ENCODE measurements around the gene GRK5.

GRK5 gene

GRCh38 chr10:119453313-119453712 is 245.9 kb downstream of the GRK5 start:
- H3K27me3 ChIP-seq (ENCODE audit: control insufficient read depth in 1 of 2, insufficient read depth in 2 of 2, low read length in 2 of 2) = no peaks in the 10 kb centered on the region
- H3K9me3 ChIP-seq (ENCODE audit: control insufficient read depth in 2 of 2, low read length in 2 of 2) = no peaks in the 10 kb centered on the region
- H3K36me3 ChIP-seq (ENCODE audit: control insufficient read depth in 2 of 2, insufficient read depth in 2 of 2, low read length in 2 of 2) = peaks cover 16 to 37% of the 10 kb centered on the region in 2 donors
- no peak overlapping the region for H3K4me3 ChIP-seq (ENCODE audit: low read length in 2 of 2)
- no peak overlapping the region for H3K9ac ChIP-seq (ENCODE audit: low read length in 2 of 2)
- no peak overlapping the region for H3K27ac ChIP-seq (ENCODE audit: low read length)
- H3K4me1 ChIP-seq (ENCODE audit: control insufficient read depth, insufficient read depth, low read length) = peaks cover 16% of the 10 kb centered on the region

DNA sequence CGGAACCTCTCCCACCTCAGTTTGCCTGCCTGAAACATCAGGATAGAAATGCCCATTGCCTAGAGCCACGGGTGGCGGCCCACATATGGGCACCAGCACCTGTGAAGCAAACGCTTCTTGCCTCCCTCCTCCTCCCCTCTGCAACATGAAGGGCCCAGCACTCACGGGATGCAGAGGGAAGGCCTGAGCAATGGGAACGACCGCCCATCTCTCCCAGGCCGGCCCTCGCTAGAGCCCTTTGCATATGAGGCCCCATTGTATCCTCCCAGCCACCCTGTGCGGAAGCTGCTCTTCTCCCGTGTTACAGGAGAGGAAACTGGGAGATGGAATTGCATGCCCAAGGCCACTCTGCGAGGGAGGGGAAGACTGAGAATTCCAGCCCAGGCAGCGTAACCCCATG is 246.9 kb downstream of the GRK5 start:
- H3K9ac ChIP-seq (ENCODE audit: low read length in 2 of 2) = no peak overlapping the region

DNA sequence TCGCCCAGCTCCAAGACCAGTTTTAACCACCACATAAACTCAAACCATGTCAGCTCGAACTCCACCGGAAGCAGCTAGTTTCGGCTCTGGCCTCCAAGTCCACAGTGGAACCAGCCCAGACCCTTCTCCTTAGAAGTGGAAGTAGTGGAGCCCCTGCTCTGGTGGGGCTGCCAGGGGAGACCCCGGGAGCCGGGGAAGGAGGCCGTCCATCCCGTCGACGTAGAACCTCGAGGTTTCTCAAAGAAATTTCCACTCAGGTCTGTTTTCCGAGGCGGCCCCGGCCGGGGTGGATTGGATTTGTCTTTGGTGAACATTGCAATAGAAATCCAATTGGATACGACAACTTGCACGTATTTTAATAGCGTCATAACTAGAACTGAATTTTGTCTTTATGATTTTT is 247.6 kb downstream of the GRK5 start:
- Histone ChIP-seq H3K36me3 (ENCODE audit: control insufficient read depth in 2 of 2, insufficient read depth in 2 of 2, low read length in 2 of 2) (peaks cover 17 to 31% of the 10 kb centered on the region in 2 donors), H3K4me1 (ENCODE audit: control insufficient read depth, insufficient read depth, low read length) (peaks cover 2% of the 10 kb centered on the region), H3K27me3 (ENCODE audit: control insufficient read depth in 1 of 2, insufficient read depth in 2 of 2, low read length in 2 of 2) (no peaks in the 10 kb centered on the region), H3K9ac (ENCODE audit: low read length in 2 of 2) (no peak overlapping the region), H3K27ac (ENCODE audit: low read length) (no peak overlapping the region), H3K9me3 (ENCODE audit: control insufficient read depth in 2 of 2, low read length in 2 of 2) (no peaks in the 10 kb centered on the region), H3K4me3 (ENCODE audit: low read length in 2 of 2) (no peak overlapping the region)

More for the DNA sequence above, 246.9 kb downstream of the GRK5 start:
- Histone ChIP-seq H3K27me3 (ENCODE audit: control insufficient read depth in 1 of 2, insufficient read depth in 2 of 2, low read length in 2 of 2) (no peaks in the 10 kb centered on the region), H3K9me3 (ENCODE audit: control insufficient read depth in 2 of 2, low read length in 2 of 2) (no peaks in the 10 kb centered on the region), H3K36me3 (ENCODE audit: control insufficient read depth in 2 of 2, insufficient read depth in 2 of 2, low read length in 2 of 2) (peaks cover 17 to 31% of the 10 kb centered on the region in 2 donors), H3K4me3 (ENCODE audit: low read length in 2 of 2) (no peak overlapping the region), H3K27ac (ENCODE audit: low read length) (no peak overlapping the region), H3K4me1 (ENCODE audit: control insufficient read depth, insufficient read depth, low read length) (peaks cover 7% of the 10 kb centered on the region)

GRCh38 chr10:119455609-119456434 is 248.5 kb downstream of the GRK5 start:
- Histone ChIP-seq H3K4me3 (ENCODE audit: low read length in 2 of 2) (no peak overlapping the region), H3K27ac (ENCODE audit: low read length) (no peak overlapping the region), H3K9ac (ENCODE audit: low read length in 2 of 2) (no peak overlapping the region), H3K36me3 (ENCODE audit: control insufficient read depth in 2 of 2, insufficient read depth in 2 of 2, low read length in 2 of 2) (peaks cover 17 to 31% of the 10 kb centered on the region in 2 donors), H3K9me3 (ENCODE audit: control insufficient read depth in 2 of 2, low read length in 2 of 2) (no peaks in the 10 kb centered on the region), H3K4me1 (ENCODE audit: control insufficient read depth, insufficient read depth, low read length) (no peaks in the 10 kb centered on the region), H3K27me3 (ENCODE audit: control insufficient read depth in 1 of 2, insufficient read depth in 2 of 2, low read length in 2 of 2) (no peaks in the 10 kb centered on the region)

DNA sequence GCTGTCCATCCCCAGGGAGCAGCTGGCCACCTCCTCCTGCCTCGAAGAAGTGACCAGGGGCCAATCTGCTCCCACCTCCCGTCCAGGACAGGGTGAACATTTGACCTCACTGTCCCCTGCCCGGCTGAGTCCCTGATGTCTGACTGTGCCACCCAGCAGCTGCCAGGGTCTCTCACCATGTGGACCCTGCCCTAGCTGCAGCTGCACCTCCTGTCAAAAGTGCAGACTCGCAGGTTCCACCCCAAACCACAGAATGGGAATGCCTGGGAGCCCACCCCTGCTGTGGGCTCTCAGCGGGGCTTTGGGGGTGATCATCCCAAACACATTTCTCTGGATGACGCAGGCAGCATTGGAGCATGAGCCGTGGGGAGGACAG is 249.1 kb downstream of the GRK5 start:
- H3K36me3 ChIP-seq (ENCODE audit: control insufficient read depth in 2 of 2, insufficient read depth in 2 of 2, low read length in 2 of 2) = peaks cover 17 to 30% of the 10 kb centered on the region in 2 donors
- no peak overlapping the region for H3K9ac ChIP-seq (ENCODE audit: low read length in 2 of 2)
- no peaks in the 10 kb centered on the region for H3K9me3 ChIP-seq (ENCODE audit: control insufficient read depth in 2 of 2, low read length in 2 of 2)
- H3K27ac ChIP-seq (ENCODE audit: low read length) = no peak overlapping the region
- H3K4me1 ChIP-seq (ENCODE audit: control insufficient read depth, insufficient read depth, low read length) = no peaks in the 10 kb centered on the region
- H3K27me3 ChIP-seq (ENCODE audit: control insufficient read depth in 1 of 2, insufficient read depth in 2 of 2, low read length in 2 of 2) = no peaks in the 10 kb centered on the region
- no peak overlapping the region for H3K4me3 ChIP-seq (ENCODE audit: low read length in 2 of 2)

- Histone ChIP-seq H3K36me3 (ENCODE audit: control insufficient read depth in 2 of 2, insufficient read depth in 2 of 2, low read length in 2 of 2) (peaks cover 13 to 20% of the 10 kb centered on the region in 2 donors), H3K4me3 (ENCODE audit: low read length in 2 of 2) (no peak overlapping the region), H3K27me3 (ENCODE audit: control insufficient read depth in 1 of 2, insufficient read depth in 2 of 2, low read length in 2 of 2) (peaks cover 0 to 2% of the 10 kb centered on the region in 2 donors), H3K9ac (ENCODE audit: low read length in 2 of 2) (no peak overlapping the region), H3K4me1 (ENCODE audit: control insufficient read depth, insufficient read depth, low read length) (no peaks in the 10 kb centered on the region), H3K9me3 (ENCODE audit: control insufficient read depth in 2 of 2, low read length in 2 of 2) (no peaks in the 10 kb centered on the region), H3K27ac (ENCODE audit: low read length) (no peak overlapping the region)
Observed at GRCh38 chr10:119457966-119458766, 250.8 kb downstream of the GRK5 start.

DNA sequence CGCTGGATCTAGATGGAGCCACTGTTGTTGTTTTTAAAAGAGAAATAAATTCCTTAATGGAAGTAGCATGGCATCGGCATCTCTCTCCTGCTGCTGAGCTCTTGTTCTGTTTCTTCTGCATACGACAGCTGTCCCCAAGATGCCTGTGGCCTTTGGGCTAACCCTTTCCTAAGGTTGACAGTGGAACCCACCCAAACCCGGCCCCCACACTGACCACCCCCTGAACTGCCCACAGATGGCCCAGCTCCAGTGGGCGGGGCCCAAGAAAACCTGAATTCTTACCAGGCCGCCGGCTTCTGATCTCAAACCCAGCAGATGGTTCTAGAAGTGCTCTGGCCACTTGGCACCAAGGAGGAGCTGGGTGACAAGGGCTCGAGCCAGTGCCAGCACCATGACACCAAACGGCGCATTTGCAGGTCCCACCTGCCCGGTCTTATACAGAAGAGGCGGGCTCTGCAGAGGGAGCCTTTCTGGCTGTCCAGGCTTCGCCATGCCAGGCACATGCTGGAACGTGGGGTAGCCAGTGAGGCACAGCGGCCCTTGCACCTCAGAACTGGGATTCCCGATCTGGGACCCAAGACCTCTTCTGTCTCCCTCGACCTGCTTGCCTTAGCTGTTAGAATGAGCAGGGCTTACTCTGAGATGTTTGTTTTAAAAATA is 252.4 kb downstream of the GRK5 start:
- no peak overlapping the region for H3K9ac ChIP-seq (ENCODE audit: low read length in 2 of 2)
- peaks cover 11 to 12% of the 10 kb centered on the region in 2 donors for H3K36me3 ChIP-seq (ENCODE audit: control insufficient read depth in 2 of 2, insufficient read depth in 2 of 2, low read length in 2 of 2)
- H3K27ac ChIP-seq (ENCODE audit: low read length) = no peak overlapping the region
- H3K27me3 ChIP-seq (ENCODE audit: control insufficient read depth in 1 of 2, insufficient read depth in 2 of 2, low read length in 2 of 2) = peaks cover 0 to 2% of the 10 kb centered on the region in 2 donors
- no peak overlapping the region for H3K4me3 ChIP-seq (ENCODE audit: low read length in 2 of 2)
- H3K9me3 ChIP-seq (ENCODE audit: control insufficient read depth in 2 of 2, low read length in 2 of 2) = no peaks in the 10 kb centered on the region
- H3K4me1 ChIP-seq (ENCODE audit: control insufficient read depth, insufficient read depth, low read length) = no peaks in the 10 kb centered on the region

GRCh38 chr10:119460369-119461195 is 253.2 kb downstream of the GRK5 start:
- H3K9me3 ChIP-seq (ENCODE audit: control insufficient read depth in 2 of 2, low read length in 2 of 2) = no peaks in the 10 kb centered on the region
- H3K4me1 ChIP-seq (ENCODE audit: control insufficient read depth, insufficient read depth, low read length) = no peaks in the 10 kb centered on the region
- H3K4me3 ChIP-seq (ENCODE audit: low read length in 2 of 2) = no peak overlapping the region
- H3K36me3 ChIP-seq (ENCODE audit: control insufficient read depth in 2 of 2, insufficient read depth in 2 of 2, low read length in 2 of 2) = peaks cover 8 to 9% of the 10 kb centered on the region in 2 donors
- no peak overlapping the region for H3K9ac ChIP-seq (ENCODE audit: low read length in 2 of 2)
- H3K27ac ChIP-seq (ENCODE audit: low read length) = no peak overlapping the region
- H3K27me3 ChIP-seq (ENCODE audit: control insufficient read depth in 1 of 2, insufficient read depth in 2 of 2, low read length in 2 of 2) = peaks cover 0 to 2% of the 10 kb centered on the region in 2 donors

DNA sequence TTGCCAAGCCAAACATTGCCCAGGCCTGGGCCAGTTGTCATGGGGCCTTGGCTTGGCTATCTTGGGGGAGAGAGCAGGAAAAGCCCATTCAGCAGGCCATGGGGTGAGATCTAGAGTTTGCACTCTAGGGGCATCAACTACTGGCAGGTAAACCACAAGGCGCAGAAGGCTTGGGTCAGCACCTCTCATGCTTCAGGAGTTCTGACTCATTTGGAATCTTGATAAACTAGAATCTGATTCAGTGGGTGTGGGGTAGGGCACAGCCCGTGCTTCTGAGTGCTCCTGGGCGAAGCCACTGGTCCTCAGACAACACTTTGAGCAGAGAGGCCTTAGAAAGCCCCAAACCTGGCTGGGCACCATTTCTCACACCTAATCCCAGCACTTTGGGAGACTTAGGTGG is 254.0 kb downstream of the GRK5 start:
- Histone ChIP-seq H3K36me3 (ENCODE audit: control insufficient read depth in 2 of 2, insufficient read depth in 2 of 2, low read length in 2 of 2) (peaks cover 3 to 5% of the 10 kb centered on the region in 2 donors), H3K4me1 (ENCODE audit: control insufficient read depth, insufficient read depth, low read length) (no peaks in the 10 kb centered on the region), H3K9me3 (ENCODE audit: control insufficient read depth in 2 of 2, low read length in 2 of 2) (no peaks in the 10 kb centered on the region), H3K9ac (ENCODE audit: low read length in 2 of 2) (no peak overlapping the region), H3K4me3 (ENCODE audit: low read length in 2 of 2) (no peak overlapping the region), H3K27ac (ENCODE audit: low read length) (no peak overlapping the region), H3K27me3 (ENCODE audit: control insufficient read depth in 1 of 2, insufficient read depth in 2 of 2, low read length in 2 of 2) (peaks cover 0 to 2% of the 10 kb centered on the region in 2 donors)

GRCh38 chr10:119461923-119462322 is 254.6 kb downstream of the GRK5 start:
- no peak overlapping the region for H3K4me3 ChIP-seq (ENCODE audit: low read length in 2 of 2)
- H3K9ac ChIP-seq (ENCODE audit: low read length in 2 of 2) = no peak overlapping the region
- no peaks in the 10 kb centered on the region for H3K4me1 ChIP-seq (ENCODE audit: control insufficient read depth, insufficient read depth, low read length)
- peaks cover 0 to 2% of the 10 kb centered on the region in 2 donors for H3K27me3 ChIP-seq (ENCODE audit: control insufficient read depth in 1 of 2, insufficient read depth in 2 of 2, low read length in 2 of 2)
- H3K36me3 ChIP-seq (ENCODE audit: control insufficient read depth in 2 of 2, insufficient read depth in 2 of 2, low read length in 2 of 2) = peaks cover 0 to 5% of the 10 kb centered on the region in 2 donors
- H3K27ac ChIP-seq (ENCODE audit: low read length) = no peak overlapping the region
- H3K9me3 ChIP-seq (ENCODE audit: control insufficient read depth in 2 of 2, low read length in 2 of 2) = no peaks in the 10 kb centered on the region
